Suppressor macrophage treated with lipopolysaccharide for 1 hour (primary cell): ENCODE data around the gene NEURL4.
"Not testable (repeated sequence)": the region's sequence is repeated elsewhere in the genome, so short reads cannot be mapped to it uniquely, and the experiment has no call there.

Experiments
- DNase-seq, 3 donors: peaks; one replicate each; pipeline ENCODE4 v3.0.0-alpha.2; 2020 to 2022

The NEURL4 gene

DNA sequence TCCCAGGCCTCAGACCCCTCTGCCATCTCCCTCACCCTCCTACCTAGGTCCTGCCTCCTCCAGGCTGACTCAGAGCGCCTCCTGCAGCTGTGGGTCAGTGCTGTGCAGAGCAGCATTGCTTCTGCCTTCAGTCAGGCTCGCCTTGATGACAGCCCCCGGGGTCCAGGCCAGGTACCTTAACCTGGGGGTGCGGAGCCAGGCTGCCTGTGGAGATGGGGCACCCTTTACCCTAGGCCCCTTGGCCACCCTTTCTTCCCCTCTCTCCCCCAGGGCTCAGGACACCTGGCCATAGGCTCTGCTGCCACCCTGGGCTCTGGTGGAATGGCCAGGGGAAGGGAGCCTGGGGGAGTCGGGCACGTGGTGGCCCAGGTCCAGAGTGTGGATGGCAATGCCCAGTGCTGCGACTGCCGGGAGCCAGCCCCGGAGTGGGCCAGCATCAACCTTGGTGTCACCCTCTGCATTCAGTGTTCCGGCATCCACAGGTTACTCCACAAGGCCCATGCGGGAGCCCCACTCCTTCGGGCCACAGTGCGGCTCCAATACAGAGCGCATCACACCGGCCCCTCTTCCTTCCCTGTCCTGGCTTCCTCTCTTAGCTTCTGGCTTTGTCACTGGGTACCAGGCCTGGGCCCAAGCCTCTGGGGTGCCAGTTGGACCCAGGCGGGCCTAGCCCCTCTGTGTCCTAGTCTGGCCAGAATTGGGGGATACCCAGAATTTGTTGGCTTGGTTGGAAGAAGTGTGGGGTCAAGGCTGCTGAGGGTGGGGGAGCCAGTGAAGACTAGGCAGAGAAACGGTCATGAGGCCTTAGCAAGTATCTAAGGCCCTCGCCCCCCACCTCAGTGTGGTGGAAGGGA, 17.9 kb upstream of the NEURL4 start:
- no peak for DNase-seq

DNA sequence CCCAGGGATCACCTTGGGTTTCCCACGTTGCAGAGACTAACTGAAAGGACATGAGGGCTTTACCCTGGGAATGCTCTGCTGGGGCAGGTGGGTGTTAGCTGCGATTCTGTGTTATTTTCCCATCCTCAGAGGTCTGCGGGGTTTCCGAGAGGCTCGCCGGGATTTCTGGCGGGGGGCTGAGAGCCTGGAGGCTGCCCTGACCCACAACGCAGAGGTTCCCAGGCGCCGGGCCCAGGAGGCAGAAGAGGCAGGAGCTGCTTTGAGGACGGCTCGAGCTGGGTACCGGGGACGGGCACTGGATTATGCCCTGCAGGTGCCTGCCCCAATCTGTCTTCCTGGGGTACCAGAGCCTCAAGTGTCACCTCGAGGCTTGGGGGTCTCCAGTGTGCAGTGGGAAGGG, 14.1 kb upstream of the NEURL4 start:
- DNase-seq, result no peak

DNA sequence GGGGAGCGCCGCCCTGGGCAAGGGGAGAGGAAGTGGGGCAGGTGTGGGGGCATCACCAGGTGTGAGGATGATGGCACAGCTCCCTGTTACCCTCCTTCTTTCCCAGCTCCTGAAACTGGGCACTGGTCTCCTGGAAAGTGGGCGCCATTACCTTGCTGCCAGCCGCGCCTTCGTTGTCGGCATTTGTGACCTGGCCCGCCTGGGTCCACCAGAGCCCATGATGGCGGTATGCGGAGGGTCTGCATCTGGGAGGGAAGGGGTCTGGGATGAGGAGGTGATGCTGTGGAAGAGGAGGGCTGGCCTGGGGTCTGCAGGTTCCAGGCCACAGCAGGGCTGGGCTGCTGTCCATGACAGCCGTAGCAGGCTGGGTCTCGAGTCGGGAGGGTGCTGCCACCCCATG, 12.7 kb upstream of the NEURL4 start:
- DNase-seq, result no peak

DNA sequence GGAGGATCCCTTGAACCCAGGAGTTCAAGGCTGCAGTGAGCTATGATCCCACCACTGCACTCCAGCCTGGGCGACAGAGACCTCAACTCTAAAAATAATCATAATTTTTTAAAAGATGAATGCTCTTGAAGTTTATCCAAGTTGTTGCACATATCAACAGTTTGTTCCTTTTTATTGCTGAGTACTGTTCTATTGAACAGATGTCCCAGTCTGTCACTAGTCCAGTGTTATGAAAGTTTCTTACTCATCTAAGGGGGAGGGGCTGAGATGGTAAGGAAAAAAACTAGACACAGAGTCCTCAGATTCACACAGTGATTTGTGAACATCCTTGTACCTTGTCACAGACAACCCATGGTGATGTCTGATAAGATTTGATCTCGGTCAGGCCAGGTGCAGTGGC, 11.0 kb upstream of the NEURL4 start:
- DNase-seq, result peak; percentile 47 to 66 (median 61)

DNA sequence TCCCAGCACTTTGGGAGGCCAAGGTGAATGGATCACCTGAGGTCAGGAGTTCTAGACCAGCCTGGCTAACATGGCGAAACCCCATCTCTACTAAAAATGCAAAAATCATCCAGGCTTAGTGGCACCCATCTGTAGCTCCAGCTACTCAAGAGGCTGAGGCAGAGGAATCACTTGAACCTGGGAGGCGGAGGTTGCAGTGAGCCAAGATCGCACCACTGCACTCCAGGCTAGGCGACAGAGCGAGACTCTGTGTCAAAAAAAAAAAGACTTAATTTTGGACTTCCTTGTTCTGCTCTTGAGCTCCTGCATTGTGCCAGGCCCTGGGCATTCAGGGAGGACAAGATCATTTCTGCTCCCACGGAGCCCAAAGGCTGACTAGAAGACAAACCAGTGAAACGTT, 8.5 kb upstream of the NEURL4 start:
- DNase-seq, result not testable (repeated sequence)

DNA sequence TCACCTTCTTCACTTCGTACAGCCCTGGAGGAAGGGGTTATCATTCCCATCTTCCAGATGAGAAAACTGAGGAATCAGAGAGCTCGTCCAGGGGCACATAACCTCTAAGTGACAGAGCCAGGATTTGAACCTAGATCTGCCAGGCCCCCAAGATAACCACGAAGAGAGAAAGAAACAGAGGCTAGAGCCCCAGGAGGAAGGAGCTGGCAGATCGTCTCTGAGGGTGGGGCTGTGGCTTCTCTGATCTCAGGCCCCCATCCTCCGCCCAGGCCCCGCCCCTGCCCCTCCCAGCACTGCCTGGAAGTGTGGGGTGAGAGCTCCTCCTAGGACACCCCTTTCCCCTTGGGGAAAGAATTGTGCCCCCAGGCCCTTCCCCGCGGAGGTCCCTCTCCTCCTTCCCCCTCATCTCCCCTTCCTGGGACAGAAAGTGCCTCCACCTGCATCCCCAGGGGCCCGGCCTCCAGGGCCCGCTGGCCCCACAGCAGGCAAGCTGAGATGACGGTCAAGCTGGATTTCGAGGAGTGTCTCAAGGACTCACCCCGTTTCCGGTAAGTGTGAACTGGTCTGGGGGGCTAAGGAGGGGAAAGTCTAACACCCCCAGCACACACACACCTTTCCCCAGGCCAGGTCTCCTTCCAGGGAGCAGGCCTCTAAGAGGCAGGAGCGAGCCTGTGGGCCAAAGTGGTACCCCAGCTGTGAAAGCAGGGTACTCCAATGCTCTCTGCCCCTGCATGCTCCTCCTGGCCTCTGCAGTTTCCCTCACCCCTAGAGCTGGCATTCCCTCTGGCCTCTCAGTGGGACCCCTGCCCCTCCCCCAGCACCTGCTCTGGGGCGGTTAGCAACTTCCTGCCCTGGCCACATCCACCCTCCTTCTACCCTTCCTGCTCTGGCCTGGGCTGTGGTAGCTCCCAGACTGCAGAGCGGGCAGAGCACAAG, 7.4 kb upstream of the NEURL4 start, which contains the start of gene ACAP1:
Gene ACAP1, plus strand, starts transcription at position 290 of the 936 bp plus-strand sequence. Its CDS starts 206 bp downstream, at position 496.
- peak; percentile 29 to 65 (median 51) for DNase-seq

DNA sequence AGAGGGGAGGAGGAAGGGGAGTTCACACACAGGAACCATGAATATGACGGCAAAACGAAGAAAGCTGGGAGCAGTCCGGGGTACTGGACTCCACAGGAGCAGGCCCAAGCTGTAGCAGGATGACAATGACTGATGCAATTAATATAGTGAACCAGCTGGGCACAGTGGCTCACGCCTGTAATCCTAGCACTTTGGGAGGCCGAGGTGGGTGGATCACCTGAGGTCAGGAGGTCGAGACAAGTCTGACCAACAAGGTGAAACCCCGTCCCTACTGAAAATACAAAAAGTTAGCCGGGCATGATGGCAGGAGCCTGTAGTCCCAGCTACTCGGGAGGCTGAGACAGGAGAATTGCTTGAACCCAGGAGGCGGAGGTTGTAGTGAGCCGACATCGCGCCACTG, 6.6 kb upstream of the NEURL4 start:
- DNase-seq, result not testable (repeated sequence)

DNA sequence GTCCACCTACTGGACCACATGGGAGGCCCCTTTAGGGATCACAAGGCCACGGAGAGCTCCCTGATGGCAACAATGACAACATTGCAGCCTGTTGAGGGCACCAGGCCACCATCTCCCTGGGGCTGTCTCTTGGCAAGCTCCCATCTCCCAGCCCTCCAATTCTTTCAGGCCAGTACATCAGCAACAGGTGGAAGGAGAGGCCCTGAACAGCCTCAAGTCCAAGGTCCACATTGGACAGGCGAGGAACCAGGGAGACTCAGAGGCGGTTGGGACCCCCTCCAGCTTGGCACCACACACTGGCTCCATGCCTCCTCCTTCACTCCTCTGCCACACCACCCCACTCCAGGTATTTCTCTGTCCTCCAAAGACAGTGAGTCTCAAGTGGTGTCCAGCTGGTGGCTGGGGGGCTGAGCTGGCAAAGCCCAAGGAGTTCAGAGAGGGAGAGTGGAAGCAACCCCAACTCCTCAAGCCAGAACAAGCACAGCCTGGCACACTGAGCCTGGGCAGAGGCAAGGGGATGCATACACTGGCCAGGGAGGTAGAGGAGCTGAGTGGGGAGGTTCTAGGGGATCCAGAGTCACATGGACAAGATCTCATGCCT, 5.9 kb upstream of the NEURL4 start:
- no peak for DNase-seq

DNA sequence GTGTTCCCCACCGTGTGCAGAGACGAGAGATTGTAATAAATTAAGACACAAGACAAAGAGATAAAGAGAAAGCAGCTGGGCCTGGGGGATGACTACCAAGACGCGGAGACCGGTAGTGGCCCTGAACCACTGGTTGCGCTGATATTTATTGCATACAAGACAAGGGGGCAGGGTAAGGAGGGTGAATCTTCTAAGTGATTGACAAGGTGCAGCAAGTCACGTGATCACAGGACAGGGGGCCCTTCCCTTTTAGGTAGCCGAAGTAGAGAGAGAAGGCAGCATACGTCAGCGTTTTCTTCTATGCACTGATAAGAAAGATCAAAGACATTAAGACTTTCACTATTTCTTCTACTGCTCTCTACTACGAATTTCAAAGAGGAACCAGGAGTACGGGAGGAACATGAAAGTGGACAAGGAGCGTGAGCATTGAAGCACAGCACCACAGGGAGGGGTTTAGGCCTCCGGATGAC, 3.5 kb upstream of the NEURL4 start:
- not testable (repeated sequence) for DNase-seq

DNA sequence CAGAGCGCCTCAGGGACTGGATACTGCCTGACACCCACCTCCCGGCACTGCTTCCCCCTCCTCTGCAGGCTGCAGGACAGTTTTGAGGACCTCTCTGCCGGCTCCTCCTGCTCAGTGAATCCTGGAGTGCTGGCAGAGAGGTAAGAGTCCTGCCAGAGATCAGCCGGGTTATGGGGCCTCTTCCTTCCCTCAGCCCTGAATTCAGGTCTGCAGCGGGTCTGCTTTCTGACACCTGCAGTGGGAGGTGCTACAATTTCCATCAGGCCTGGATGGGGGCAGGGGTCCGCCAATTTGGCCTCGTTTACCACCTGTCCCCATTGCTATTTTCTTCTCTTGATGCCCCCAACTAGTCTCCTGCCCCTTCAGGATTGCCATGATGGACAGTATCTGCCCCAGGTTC, 3.0 kb upstream of the NEURL4 start:
- DNase-seq, result no peak

DNA sequence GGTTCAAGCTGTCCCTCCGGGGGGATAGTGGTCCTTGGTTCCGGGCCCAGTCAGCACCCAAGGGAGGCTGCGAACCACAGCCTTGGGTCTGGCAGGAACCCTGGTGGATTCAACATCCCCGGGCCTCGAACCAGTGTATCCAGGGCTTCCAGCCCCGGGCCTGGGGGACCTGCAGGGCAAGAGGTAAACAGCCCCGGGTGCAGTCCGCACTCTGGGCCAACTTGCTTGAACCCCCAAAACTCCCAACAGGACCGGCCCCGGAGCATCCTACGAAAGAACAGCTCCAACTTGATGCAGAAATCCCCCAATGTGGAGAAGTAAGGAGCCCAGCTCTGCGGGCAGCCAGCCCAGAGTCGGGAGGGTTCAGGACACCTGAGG, 1.5 kb upstream of the NEURL4 start:
- DNase-seq, result no peak

DNA sequence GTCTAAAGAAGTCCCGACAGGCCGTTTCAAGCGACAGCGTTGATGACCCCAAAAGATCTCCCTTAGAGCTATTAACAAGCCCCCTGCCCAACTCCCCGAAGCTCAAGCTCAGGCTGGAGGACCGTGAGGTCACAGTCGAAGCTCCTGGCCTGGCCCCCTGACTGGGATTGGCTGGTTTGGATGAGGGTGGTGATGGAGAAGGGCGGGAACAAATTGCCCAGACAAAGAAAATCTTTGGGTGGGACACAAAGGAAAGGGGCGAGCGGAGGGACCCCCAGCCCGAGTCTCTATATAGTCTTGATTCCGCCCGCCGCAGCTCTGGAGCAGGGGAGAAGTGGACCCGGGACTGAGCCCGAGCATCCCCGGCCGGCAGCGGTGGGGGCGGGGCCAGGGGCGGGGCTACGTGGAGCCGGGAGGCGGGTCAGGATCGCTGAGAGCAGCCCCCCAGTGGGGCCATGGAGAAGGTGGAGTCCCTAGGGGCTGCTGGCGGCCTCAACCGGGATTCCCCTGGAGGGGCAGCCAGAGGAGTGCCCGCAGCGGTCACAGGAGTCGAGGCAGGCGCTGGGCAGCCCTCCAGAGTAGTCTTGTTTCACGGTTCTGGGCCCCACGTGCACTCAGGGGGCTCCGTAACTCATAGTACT, 982 bp upstream of the NEURL4 start:
- DNase-seq, result peak; percentile 79 to 90 (median 85)

DNA sequence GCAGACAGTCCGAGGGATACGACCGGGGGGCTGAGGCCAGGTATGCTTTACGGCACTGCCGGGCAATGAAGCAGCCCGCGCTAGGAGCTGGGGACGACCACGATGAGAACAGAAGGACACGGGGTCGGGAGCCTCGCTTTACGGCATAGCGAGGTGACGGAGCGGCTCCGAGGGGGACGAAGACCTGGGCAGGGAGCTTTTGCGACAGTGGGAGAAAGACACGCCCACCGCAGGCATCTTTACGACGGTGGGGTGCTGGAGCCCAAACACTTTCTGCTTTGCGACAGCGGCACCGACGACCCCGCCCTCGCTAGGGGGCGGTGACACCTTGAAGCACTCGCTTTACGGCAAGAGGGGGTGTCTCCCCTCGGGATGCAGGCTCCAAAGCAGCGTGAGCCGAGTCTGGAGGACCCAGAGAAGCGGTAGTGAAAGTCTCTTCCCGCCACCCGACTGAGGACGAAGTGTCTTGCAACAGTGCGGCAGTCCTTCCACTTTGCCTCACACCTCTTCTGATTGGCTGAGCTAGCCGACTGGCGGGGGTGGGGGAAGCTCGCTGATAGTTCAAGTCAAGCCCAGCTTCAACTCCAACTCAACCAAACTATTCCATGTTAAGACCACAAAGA, 350 bp upstream of the NEURL4 start:
- DNase-seq, result peak; percentile 99

DNA sequence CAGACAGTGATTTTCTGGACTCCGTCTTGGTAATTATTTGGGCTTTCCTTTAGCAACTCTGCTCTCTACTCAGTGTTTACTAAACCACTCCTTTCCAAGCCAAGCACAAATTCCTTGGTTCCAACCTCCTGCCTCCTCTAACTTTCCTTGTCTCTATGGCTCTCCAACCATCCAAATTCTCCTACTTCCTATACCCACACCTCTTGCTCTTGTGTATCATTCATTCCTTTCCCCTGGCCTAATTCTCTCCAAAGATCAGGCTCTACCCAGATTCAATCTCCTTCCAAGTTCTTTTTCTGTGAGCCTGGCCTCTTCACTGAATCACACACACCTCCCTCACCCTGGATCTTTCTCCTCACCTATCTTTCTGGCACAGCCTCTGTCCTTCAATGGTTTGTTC, 1.1 kb downstream of the NEURL4 start:
- DNase-seq, result no peak

DNA sequence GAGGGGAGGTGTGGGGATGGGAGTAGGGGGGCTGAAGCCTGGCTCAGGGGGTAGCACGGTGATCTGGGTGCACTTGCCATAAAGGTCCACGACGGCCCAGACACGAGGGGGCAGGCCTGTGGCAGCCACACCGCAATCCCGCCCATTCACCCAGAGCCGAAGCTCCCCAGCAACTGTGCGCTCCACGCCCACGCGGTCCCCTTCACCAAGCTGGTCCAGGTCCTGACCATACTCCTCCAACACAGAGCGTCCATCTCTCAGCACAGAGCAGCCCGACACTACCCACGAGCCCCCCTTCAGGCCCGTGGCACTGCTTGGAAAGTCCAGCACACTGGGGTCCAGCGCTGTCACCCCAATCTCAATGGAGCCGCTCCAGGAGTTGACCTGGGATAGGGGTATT, 1.6 kb downstream of the NEURL4 start:
- DNase-seq, result no peak

DNA sequence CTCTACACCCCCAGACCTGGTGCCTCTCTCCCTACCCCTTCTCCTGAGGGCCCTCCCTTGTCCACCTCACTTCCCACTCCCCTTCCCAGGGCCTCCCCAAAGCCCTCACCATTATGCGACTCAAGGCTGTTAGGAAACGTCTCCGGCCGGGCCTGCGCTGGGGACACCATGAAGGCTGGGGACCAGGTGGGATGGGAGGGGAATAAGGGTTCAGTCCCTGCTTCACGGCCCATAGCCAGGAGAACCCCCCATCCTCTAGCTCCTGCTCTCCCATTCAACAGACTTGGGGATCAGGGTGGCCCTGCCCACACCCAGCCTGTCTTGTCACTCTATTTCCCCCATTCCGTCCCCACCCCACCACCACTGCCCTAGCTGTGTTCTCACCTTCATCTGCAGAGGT, 2.1 kb downstream of the NEURL4 start:
- no peak for DNase-seq

DNA sequence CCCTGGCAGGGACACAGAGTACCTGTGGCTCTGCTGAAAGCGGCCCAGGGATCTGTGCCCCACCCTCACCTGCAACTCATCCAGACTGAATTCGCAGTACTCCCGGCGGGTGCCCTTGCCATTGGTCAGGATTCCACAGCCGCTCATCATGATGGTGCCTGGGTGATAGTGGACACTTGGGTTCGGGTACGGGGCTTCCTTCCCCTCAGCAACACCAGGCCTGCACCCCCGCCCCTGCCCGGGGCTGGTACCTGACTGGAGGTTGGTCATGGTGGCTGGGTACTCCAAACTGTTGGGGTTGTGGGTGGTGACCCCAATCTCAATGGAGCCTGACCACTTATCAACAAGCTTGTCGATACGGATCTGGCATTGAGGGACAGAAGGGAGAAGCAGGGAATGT, 2.9 kb downstream of the NEURL4 start:
- DNase-seq, result no peak

DNA sequence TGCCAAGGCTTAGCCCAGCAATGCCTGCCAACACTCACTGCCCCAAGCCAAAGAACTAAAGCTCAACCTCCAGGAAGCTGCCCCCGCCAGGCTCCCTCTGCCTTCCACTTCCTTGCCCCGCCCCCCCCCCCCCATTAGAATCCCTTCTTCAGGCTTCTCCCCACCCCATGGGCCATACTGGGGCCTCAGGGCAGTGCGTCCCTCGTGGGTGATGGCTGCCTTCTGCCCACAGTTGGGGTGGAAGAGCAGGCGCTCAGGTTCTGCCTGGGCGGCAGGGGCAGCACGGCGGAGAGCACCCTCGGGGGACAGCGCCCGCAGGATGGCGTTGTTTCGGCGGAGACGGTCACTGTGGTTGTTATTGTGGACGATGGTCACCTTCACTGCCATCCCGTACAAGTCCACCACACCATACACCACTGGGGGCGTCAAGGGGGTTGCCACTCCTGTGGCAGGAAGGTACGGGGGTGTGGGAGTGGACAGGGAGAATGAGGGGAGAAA, 4.1 kb downstream of the NEURL4 start:
- no peak for DNase-seq

DNA sequence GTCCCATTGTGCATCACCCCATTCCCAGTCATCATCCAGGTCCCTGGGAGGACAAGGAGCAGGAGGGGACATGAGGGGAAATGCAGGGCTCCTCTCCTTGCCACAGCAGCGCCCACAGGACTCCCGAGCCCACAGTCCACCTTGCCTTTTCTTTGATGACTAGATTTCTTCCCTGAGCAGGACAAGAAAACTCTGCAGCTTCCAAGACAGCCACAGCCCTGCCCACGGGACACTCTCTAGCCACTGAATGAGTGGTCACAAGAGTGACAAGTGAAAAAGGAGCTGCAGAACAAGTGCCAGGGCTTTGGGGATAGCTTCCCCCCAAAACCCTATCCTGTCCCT, 4.7 kb downstream of the NEURL4 start:
- DNase-seq, result no peak

DNA sequence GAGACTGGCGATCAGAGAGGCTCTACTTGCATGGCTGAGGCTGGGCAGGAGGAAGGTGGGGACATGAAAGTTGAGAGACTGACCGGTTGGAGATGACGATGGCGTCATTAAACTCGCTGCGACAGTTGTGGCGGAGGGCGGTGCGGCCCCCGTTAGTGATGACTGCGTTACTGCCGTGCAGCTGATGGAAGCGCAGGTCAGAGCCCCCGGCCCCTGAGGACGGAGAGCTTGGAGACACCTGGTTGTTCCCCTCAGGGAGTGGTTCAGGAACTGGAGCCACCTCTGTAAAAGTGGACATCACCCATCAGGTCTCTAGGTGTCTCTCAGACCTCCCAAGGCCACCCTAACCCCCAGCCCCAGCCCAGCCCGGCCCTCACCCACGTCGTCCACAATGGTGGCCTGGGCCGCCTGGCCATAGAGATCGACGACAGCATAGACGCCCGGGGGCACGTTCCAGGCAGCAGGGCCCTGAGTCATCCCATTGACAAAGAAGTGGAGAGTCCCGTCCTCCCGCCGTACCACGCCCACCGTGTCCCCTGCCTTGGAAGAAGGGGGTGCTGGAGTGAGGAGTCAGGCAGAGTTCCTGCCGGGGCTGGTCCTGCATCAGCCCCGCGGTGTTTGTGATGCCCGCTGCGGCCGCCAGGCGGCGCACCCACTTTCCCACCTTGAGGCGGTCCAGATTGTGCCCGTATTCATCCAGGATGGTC, 5.3 kb downstream of the NEURL4 start:
- DNase-seq, result peak; percentile 62 to 73 (median 68)

DNA sequence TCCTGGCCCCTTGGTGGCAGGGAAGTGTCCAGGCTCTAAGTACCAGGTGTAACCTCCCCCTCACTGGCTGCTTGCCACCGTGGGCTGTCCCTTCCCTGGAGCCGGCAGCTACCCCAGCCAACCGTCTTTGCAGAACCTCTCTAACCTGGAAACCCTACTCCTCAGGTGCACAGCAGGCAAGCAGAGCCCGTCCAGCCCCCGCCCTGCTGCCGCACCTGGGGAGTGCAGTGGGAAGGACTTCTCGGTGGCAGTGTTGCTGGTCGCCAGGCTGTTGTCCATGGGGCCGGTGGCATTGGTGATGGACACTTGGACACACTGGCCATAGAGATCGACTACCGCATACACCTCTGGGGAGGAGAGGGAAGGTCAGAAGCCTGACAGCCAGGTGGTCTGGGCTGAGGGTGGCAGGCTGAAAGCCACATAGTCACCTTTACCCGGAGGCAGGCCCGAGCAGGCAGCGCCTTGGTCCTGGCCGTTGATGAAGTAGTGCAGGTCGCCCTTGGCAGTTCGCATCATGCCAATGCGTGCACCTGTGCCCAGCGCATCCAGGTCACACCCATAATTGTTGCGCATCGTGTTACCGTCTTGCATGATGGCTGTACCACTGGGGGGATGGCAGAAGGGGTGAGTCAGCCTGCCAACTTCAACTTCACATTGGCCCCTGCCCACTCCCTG, 6.5 kb downstream of the NEURL4 start:
- no peak for DNase-seq
